CD4-positive, alpha-beta T cell treated with Interleukin-4 for 1 hour (primary cell): Measurements from ENCODE around the gene MOV10.

ENCODE experiments used
- DNase-seq, 2 donors: peaks; one replicate each; pipeline ENCODE4 v3.0.0-alpha.2; 2020 to 2022

Gene MOV10

GRCh38 chr1:112743174-112744008, 68.9 kb downstream of the MOV10 start:
- DNase-seq, result no peak

DNA sequence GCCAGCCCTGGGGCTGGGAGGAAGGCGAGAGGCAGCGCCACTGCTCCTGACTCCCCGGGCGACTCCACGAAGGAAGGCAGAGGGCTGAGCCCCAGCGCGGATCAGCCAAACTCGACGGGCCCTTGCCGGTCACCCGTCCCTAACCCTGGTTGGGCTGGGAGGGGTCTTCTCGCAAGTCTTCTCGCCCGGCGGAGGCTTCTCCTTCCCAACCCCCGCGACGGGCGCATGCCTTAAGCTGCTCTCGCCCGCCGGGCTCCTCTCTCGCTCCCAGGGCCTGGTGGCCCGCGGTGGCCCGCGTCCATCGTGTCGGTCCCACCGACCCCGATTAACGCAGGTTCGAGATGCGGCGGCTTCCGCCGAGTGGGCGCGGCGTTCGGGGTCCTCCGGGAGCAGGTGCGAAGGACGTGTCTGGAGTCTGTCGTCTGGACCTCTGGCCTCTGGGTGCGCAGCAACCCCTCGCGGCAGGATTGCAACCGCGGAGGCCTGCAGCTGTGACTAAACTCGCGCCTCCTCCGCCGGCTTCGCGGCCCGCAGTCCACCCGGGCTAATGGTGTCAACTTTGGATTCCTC, 69.6 kb downstream of the MOV10 start:
- no peak for DNase-seq

GRCh38 chr1:112748396-112748795, 73.9 kb downstream of the MOV10 start:
- no peak for DNase-seq
